HG03432 (cell line): ENCODE results near the gene NEGR1.

Source experiments
- ATAC-seq: cut with Tn5 transposase; IDR thresholded peaks from one replicate; pipeline ENCODE4 v1.9.1; 2021; ENCODE audit warnings: mild to moderate bottlenecking, moderate library complexity; ENCODE audit not compliant: unreplicated experiment

Gene NEGR1

DNA sequence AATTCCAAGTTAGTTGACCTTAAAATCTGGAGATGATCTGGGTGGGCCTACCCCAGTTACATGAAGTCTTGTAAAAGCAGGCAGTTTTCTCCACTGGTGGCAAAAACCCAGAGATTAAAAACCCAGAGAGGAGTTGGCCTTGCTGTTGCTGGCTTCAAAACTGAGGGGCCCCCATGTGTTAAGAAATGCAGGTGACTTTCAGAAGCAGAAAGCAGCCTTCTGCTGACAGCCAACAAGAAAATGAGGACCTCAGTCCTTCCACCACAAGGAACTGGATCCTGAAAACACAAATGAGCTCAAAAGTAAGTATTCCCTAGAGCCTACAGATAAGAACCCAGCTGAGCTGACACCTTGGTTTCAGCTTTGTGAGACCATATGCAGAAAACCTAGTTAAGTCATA lies 857.8 kb downstream of the NEGR1 start:
- no peak for ATAC-seq

- no peak for ATAC-seq
These were observed 860.1 kb downstream of the NEGR1 start for GRCh38 chr1:71422221-71422620.

DNA sequence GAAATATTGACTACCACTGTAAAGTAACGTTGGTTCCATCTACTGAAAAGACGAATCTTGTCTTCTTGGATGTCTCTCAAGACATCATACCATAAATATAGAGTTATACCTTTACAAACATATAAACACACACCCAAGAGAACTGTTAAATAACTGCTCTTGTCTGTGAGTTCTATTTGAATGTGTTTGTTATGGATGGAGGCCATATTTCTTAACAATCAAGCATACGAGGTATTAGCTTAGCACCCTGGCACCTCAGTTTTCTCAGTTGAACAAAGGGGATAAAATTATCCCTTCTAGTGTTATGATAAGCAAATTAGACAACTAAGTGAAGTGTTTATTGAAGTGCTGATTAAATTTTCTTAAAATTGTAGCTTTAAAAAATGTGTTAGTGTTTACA lies 864.9 kb downstream of the NEGR1 start:
- ATAC-seq = no peak

GRCh38 chr1:71414179-71414578 lies 868.2 kb downstream of the NEGR1 start:
- no peak for ATAC-seq

DNA sequence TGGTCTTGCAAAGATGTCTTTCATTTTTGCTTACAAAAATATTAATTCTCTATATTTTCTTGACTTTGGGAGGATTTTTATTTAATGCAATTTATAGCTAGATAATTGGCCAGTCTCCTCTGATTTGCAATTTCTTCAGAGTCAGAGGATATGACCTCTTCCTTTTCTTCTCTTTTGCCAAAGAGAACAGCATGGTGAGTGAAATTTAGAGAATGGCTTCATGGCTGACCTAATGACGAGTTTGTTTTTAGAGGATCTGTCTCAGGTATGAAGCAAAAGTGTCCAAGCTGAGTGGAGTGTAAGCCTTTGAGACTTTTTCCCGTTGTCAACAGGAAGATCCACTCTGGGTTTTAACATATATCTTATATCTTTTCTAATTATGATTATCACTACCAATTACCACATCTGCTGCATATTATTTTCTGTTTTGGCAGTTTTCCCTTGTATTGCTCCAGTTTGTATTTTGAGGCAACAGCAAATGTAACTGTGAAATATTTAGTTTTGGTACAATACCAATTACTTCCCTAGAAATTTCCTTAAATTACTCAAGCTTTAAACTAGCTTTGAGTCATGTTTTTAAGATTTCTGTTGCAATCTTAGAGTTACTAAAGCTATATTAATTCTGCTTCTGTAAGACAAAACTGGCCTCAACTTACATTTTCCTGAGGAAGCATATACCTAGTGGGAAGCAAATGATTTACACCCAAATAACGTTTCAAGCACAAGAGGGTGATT lies 868.7 kb downstream of the NEGR1 start:
- ATAC-seq = no peak

- no peak for ATAC-seq
These were observed 882.3 kb downstream of the NEGR1 start for GRCh38 chr1:71400050-71400449.

DNA sequence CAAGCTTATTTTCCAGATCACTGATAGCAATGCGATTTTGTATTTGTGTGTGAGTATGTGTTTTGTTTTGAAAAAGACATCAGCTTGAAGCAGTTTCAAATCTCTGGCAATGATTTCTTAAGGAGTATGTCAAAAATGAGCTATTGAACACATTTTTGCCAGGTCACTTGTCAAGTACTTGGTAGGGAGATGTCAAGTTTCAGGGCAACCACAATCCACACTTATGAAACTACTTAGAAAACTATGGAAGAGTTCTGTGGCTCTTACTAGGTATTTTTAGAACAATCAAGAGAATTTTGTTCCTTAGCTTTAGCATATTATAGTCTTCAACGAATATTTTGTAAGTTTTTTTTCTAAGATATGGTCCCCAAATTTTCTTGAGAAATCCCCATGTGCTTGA lies 882.7 kb downstream of the NEGR1 start:
- ATAC-seq = no peak

DNA sequence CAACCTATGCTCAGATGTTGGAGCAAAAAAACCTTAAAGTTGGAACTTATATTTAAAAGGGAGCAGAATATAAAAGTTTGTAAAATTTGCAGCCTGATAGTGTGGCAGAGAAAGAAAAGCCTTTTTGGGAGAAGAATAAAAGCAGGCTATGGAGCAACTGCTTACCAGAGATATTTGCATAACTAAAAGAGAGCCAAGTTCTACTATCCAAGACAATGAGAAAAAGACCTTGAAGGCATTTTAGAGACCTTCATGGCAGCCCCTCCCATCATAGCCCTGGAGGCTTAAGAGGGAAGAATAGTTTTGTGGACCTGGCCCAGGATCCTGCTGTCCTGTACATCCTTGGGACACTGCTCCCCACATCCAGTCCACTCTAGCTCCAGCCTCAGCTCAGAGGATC lies 889.0 kb downstream of the NEGR1 start:
- ATAC-seq = no peak

- no peak for ATAC-seq
These were observed 891.8 kb downstream of the NEGR1 start for GRCh38 chr1:71390518-71390917.

- no peak for ATAC-seq
These were observed 904.5 kb downstream of the NEGR1 start for GRCh38 chr1:71377886-71378285.

- ATAC-seq = no peak
These were observed 909.8 kb downstream of the NEGR1 start for GRCh38 chr1:71372496-71372895.

GRCh38 chr1:71371581-71371980 lies 910.8 kb downstream of the NEGR1 start:
- no peak for ATAC-seq

- ATAC-seq = no peak
These were observed 918.1 kb downstream of the NEGR1 start for GRCh38 chr1:71364236-71364635.

DNA sequence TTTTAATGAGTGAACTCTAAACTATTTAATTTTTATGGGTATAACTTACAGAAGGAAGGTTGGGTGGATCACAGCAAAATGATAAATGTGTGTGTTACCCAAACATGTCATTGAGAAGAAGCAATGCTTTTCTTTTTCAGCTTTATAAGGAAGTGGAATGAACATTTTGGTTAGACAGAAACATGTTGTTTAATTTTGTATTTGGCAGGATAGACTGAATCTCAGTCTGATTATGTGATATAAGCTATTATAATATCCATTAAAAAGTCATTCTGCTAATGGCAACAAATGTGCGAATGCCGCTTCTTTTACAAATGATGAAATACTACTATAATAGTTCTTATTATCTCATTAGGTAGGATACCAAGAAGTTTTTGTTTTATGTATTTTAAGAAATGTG lies 919.6 kb downstream of the NEGR1 start:
- no peak for ATAC-seq

- no peak for ATAC-seq
These were observed 920.3 kb downstream of the NEGR1 start for GRCh38 chr1:71362076-71362475.

DNA sequence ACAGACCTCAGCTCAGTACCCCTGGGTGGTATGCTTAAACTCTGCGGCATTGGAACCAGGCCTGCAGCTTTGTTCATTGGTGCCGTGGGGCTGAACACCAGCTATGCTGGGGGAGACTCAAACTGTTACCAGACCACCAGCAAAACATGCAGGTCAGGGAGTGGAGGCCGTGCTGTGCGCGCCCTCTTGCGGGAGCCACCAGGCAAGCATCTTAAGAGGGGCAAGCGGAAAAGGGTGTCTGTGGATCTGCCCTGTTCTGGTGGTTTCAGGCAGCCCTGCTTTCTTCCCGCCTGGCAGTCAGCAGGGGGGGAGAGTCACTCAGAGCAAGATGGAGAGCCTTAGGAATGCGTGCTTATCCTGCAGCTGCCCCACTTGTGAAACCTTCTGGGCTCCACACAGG lies 924.6 kb downstream of the NEGR1 start:
- ATAC-seq = no peak

GRCh38 chr1:71351438-71351837 lies 930.9 kb downstream of the NEGR1 start:
- no peak for ATAC-seq

GRCh38 chr1:71350805-71351204 lies 931.5 kb downstream of the NEGR1 start:
- no peak for ATAC-seq

DNA sequence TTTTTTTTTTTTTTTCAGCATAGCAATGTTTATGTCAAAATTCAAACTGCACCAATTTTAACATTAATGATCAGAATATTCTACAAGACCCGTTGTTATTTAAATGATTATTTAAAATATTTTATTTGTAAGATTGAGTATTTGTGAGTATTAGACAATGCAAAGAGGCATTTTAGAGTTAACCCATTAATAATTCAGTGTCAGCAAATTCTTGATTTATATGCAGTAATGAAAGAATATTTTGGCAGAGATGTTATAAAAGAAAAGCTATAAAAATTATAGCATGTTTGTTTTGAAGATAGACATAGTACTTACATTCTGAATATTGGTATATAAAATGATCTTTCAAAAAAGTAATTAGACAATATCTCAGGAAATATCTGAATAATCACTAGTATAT lies 932.0 kb downstream of the NEGR1 start:
- ATAC-seq = no peak
